Natural killer cell (primary cell): ENCODE data around the gene GRM8. TPM values are rescaled to one million over a fixed set of nuclear protein-coding genes. Genes with fewer than 3 reads are reported as not detected.

Source experiments
- ATAC-seq, 3 donors: fragments of 150-1000 bp in 2 of 3; fragments of 200-7000 bp in 1 of 3; cut with Tn5 transposase; 1 replicate in 1 of 3; 2 replicates in 2 of 3; pipeline ENCODE4 v1.10.0; 2021; ENCODE audit warnings: mild to moderate bottlenecking in 2 of 3, moderate library complexity in 2 of 3
- DNase-seq, 2 donors: peaks; one replicate each; pipeline versions ENCODE4 v3.0.0 to v3.0.0-alpha.2; 2013 to 2021; ENCODE audit warnings: mixed read lengths in 1 of 2
- H3K27ac ChIP-seq: one replicate; pipeline ENCODE4 v1.5.1; 2013; ENCODE audit warnings: mild to moderate bottlenecking, low read length
- H3K27me3 ChIP-seq: one replicate; pipeline ENCODE4 v1.6.1; 2013; ENCODE audit warnings: low read length; ENCODE audit not compliant: control insufficient read depth, insufficient read depth
- H3K36me3 ChIP-seq: one replicate; pipeline ENCODE4 v1.6.1; 2013; ENCODE audit warnings: low read length; ENCODE audit not compliant: control insufficient read depth, insufficient read depth
- H3K4me1 ChIP-seq: one replicate; pipeline ENCODE4 v1.6.1; 2013; ENCODE audit warnings: low read length; ENCODE audit not compliant: control insufficient read depth, insufficient read depth
- H3K4me3 ChIP-seq: one replicate; pipeline ENCODE4 v1.5.1; 2013; ENCODE audit warnings: low read length
- H3K9me3 ChIP-seq: one replicate; pipeline ENCODE4 v1.6.1; 2013; ENCODE audit warnings: low read length; ENCODE audit not compliant: control insufficient read depth, insufficient read depth
- H3K27ac Mint-ChIP-seq, 2 donors: one replicate each; pipeline ENCODE4 v1.8.0; 2022; ENCODE audit warnings: mild to moderate bottlenecking in 2 of 2, mixed read lengths in 2 of 2, moderate library complexity in 1 of 2
- H3K27me3 Mint-ChIP-seq, 2 donors: one replicate each; pipeline ENCODE4 v1.8.0; 2022; ENCODE audit warnings: low read depth in 2 of 2, mixed read lengths in 2 of 2
- H3K36me3 Mint-ChIP-seq: one replicate; pipeline ENCODE4 v1.8.0; 2022; ENCODE audit warnings: mixed read lengths
- H3K4me1 Mint-ChIP-seq, 2 donors: one replicate each; pipeline ENCODE4 v1.8.0; 2022; ENCODE audit warnings: mixed read lengths in 2 of 2
- H3K4me3 Mint-ChIP-seq: one replicate; pipeline ENCODE4 v1.8.0; 2022; ENCODE audit warnings: mild to moderate bottlenecking, moderate library complexity, mixed read lengths
- H3K9me3 Mint-ChIP-seq, 2 donors: one replicate each; pipeline ENCODE4 v1.8.0; 2022; ENCODE audit warnings: mixed read lengths in 2 of 2
- WGBS: methylation state at CpG from one replicate; pipeline ENCODE4 v1.1.7; 2013; ENCODE audit warnings: missing lambda C conversion rate; ENCODE audit not compliant: insufficient coverage; 5-methylcytosine and 5-hydroxymethylcytosine counted together
- intact Hi-C: fragments of 100-400 bp; cut with micrococcal nuclease; formaldehyde crosslinking; loops from one replicate; pipeline ENCODE4 v1.14.2; 2022
- total RNA-seq, 4 donors: library from RNA; stranded (reverse); fragments of 120-200 nt in 1 of 4; gene quantifications; one replicate each; pipeline versions ENCODE4 v1.2.3 to v1.2.4, GENCODE V29; 2013 to 2022
- TF ChIP-seq, protein P1 (sequence below): fragments of 200-600 bp; IDR thresholded peaks from one replicate; pipeline ENCODE4 v1.8.0; 2022; ENCODE audit warnings: antibody characterized with exemption

Gene GRM8
- total RNA-seq, 3 donors from 2014 or later (not counting 1 experiment from before 2014, with no cell fraction given) = not detected

DNA sequence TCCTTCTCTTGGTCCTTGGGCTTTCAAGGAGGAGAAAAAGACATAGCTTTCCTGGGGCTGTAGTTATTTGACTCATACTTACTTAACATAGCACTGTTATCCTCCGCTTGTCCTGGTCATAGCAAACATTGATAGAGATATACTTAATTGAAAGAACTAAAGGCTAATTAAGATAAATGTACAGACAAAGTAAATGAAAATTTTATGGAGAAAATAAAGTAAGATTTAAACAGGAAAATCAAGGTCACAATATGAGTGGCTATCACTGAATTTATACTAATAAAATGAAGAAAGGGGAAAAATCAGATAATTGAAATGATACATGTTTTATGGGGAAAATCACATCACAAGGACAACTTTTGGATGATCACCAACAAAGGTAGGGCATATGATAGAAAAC is 849.7 kb downstream of the GRM8 start:
- TF ChIP-seq, protein P1, sequence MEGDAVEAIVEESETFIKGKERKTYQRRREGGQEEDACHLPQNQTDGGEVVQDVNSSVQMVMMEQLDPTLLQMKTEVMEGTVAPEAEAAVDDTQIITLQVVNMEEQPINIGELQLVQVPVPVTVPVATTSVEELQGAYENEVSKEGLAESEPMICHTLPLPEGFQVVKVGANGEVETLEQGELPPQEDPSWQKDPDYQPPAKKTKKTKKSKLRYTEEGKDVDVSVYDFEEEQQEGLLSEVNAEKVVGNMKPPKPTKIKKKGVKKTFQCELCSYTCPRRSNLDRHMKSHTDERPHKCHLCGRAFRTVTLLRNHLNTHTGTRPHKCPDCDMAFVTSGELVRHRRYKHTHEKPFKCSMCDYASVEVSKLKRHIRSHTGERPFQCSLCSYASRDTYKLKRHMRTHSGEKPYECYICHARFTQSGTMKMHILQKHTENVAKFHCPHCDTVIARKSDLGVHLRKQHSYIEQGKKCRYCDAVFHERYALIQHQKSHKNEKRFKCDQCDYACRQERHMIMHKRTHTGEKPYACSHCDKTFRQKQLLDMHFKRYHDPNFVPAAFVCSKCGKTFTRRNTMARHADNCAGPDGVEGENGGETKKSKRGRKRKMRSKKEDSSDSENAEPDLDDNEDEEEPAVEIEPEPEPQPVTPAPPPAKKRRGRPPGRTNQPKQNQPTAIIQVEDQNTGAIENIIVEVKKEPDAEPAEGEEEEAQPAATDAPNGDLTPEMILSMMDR = no peak
- Histone ChIP-seq H3K27ac (no peak overlapping the region), H3K4me3 (no peak overlapping the region), H3K27me3 (no peaks in the 10 kb centered on the region), H3K36me3 (no peaks in the 10 kb centered on the region), H3K4me1 (no peaks in the 10 kb centered on the region), H3K9me3 (no peaks in the 10 kb centered on the region)
- WGBS = no CpG with 5 or more reads among the region's 1 CpG
- ATAC-seq (no peak), DNase-seq (no peak)
- no peak overlapping the region for H3K4me3 Mint-ChIP-seq
- H3K27ac Mint-ChIP-seq = no peak overlapping the region
- intact Hi-C loops = no loop called here
- peaks cover 7 to 24% of the 10 kb centered on the region in 2 donors for H3K9me3 Mint-ChIP-seq
- H3K36me3 Mint-ChIP-seq = no peaks in the 10 kb centered on the region
- no peaks in the 10 kb centered on the region for H3K27me3 Mint-ChIP-seq
- H3K4me1 Mint-ChIP-seq = no peaks in the 10 kb centered on the region

DNA sequence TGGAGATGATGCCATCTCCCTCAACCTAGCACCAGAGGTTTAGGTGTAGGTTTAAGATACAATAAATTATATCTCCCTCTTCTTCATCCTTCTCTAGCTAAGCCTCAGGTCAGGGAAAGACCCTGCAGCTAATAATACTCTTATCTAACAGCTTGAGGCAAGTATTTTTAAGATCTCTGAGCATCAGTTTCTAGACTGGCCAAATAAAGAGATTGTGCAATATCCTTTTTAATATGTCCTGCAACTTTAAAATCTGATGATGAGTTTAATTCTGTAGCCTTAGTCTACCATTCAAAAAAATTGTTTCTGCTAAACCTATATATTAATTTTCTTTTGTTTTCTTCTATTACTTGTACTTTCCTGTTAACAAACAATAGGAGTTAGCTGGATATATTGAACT is 850.8 kb downstream of the GRM8 start:
- intact Hi-C loops = no loop called here
- TF ChIP-seq, protein P1 = no peak
- no peak for DNase-seq
- no peaks in the 10 kb centered on the region for H3K36me3 Mint-ChIP-seq
- H3K4me1 ChIP-seq = no peaks in the 10 kb centered on the region
- H3K27ac Mint-ChIP-seq = no peak overlapping the region
- no peak overlapping the region for H3K27ac ChIP-seq
- H3K27me3 ChIP-seq = no peaks in the 10 kb centered on the region
- H3K36me3 ChIP-seq = no peaks in the 10 kb centered on the region
- no peaks in the 10 kb centered on the region for H3K9me3 ChIP-seq
- H3K4me3 Mint-ChIP-seq = no peak overlapping the region
- H3K4me3 ChIP-seq = no peak overlapping the region
- ATAC-seq = no peak
- H3K4me1 Mint-ChIP-seq = no peaks in the 10 kb centered on the region
- H3K9me3 Mint-ChIP-seq = peaks cover 7 to 31% of the 10 kb centered on the region in 2 donors
- no peaks in the 10 kb centered on the region for H3K27me3 Mint-ChIP-seq

DNA sequence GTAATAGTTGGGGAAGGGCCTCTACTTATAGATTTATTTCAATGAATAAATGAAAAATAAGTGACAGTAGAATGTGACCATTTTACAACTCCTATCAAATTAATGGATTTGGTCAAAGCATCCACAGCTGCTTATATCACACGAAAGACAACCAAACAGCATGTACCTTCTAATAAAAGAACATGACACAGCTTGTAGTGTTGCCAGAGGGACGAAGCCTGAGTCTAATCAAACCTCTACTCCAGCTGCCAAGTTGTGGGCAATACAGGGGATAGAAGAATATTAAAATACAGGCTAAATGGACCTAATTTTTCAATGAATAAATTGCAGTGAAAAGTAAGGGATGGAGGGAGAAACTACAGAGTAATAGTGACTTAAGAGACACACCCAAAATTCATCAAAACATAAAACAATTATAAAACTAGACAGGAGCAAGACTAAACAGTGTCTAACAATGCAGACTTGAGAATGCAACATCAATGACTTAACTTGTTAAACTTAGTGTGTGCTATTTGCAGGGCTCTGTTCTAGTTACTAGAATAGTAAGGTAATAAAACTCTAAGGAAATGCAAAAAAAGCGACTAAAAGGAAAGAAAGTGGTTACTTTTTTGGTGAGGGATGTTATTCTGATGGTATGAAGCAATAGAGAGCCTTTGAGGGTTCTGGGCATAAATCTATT is 853.8 kb downstream of the GRM8 start:
- Mint-ChIP-seq H3K4me3 (no peak overlapping the region), H3K4me1 (no peaks in the 10 kb centered on the region), H3K27ac (no peak overlapping the region), H3K36me3 (no peaks in the 10 kb centered on the region), H3K27me3 (no peaks in the 10 kb centered on the region), H3K9me3 (peaks cover 10 to 25% of the 10 kb centered on the region in 2 donors)
- H3K9me3 ChIP-seq = no peaks in the 10 kb centered on the region
- ATAC-seq = no peak
- DNase-seq = no peak
- TF ChIP-seq, protein P1 = no peak
- H3K4me1 ChIP-seq = no peaks in the 10 kb centered on the region
- intact Hi-C loops = loop anchor here (10.0 kb wide), 1 partner anchor 56 kb away; no protein-coding TSS in a partner anchor
- no peak overlapping the region for H3K4me3 ChIP-seq
- 47% methylated on average over 2 of the region's 3 CpGs for WGBS
- H3K27me3 ChIP-seq = no peaks in the 10 kb centered on the region
- H3K36me3 ChIP-seq = no peaks in the 10 kb centered on the region
- no peak overlapping the region for H3K27ac ChIP-seq

DNA sequence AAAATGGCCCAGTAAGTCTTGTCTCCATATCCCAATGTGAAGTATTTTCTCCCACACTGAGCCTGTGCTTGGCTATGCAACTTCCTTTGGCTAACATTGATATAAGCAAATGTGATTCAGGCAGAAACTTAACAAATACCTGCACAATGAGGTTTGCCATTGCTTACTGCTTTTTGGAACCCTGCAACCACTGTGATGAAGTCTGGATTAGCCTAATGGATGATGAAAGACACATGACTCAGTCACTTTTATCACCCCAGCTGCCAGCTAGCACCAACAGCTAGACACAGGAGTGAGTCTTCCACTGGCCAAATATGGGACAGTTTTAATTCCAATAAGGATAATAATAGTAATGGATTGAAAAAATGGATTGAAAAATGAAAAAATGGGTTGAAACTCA is 854.5 kb downstream of the GRM8 start:
- ATAC-seq = no peak
- TF ChIP-seq, protein P1 = no peak
- intact Hi-C loops = loop anchor here (10.0 kb wide), 1 partner anchor 57 kb away; no protein-coding TSS in a partner anchor
- Mint-ChIP-seq H3K36me3 (peaks cover 4% of the 10 kb centered on the region), H3K9me3 (peaks cover 8 to 25% of the 10 kb centered on the region in 2 donors), H3K27me3 (no peaks in the 10 kb centered on the region), H3K27ac (no peak overlapping the region), H3K4me1 (no peaks in the 10 kb centered on the region), H3K4me3 (no peak overlapping the region)
- no peak for DNase-seq
- no peaks in the 10 kb centered on the region for H3K36me3 ChIP-seq
- no peaks in the 10 kb centered on the region for H3K9me3 ChIP-seq
- no peaks in the 10 kb centered on the region for H3K27me3 ChIP-seq
- H3K4me3 ChIP-seq = no peak overlapping the region
- no peaks in the 10 kb centered on the region for H3K4me1 ChIP-seq
- no peak overlapping the region for H3K27ac ChIP-seq
